Measurements from ENCODE around the gene PFKFB4. TPM values are rescaled to one million over a fixed set of nuclear protein-coding genes. Genes with fewer than 3 reads are reported as not detected.
A peak's percentile ranks its signal among the peaks of the same experiment; 100 is the strongest.

Gene PFKFB4
- total RNA-seq, result 10 to 100 TPM in 1 of 2 donors, 1 to 10 TPM in 1; 9.9 to 89.0 TPM

GRCh38 chr3:48556796-48557626, at the start of gene PFKFB4:
TSS of gene PFKFB4 (minus strand) at chr3:48556803. CDS start at chr3:48556777, 26 bp downstream.
- H3K9me3 ChIP-seq, result no peaks in the 10 kb centered on the region
- under 1% methylated on average over 53 of the region's 53 CpGs for WGBS
- intact Hi-C loops (cut with DNase I), result loop anchor here (5.0 to 10.0 kb wide), 4 partner anchors 40 to 282 kb away; partner anchors contain the start of genes COL7A1 and NCKIPSD
- peak within 1 kb of the TSS; percentile 68 to 74 for H3K27ac ChIP-seq
- H3K4me1 ChIP-seq (replicated peaks), result peaks cover 5% of the 10 kb centered on the region
- no peaks in the 10 kb centered on the region for H3K27me3 ChIP-seq (replicated peaks; ENCODE audit: insufficient read depth)
- DNase-seq (ENCODE audit: low spot score), result peak; percentile 99
- peak within 1 kb of the TSS; percentile 42 to 54 for H3K4me3 ChIP-seq
- TF ChIP-seq CTCF (IDR thresholded peaks at IDR 0.05) (peak in 2 of 4 experiments; percentile 45 to 47), POLR2AphosphoS5 (IDR thresholded peaks at IDR 0.05) (peak; percentile 98), POLR2A (IDR thresholded peaks at IDR 0.05) (peak; percentile 9)
- no peaks in the 10 kb centered on the region for H3K36me3 ChIP-seq

- no peak for TF ChIP-seq POLR2AphosphoS5 (IDR thresholded peaks at IDR 0.05)
- TF ChIP-seq POLR2A (IDR thresholded peaks at IDR 0.05), result no peak
- TF ChIP-seq CTCF (IDR thresholded peaks at IDR 0.05), result no peak
- Histone ChIP-seq H3K27ac (peak overlapping the region in 1 of 2 donors; percentile 79), H3K27me3 (replicated peaks; ENCODE audit: insufficient read depth) (no peaks in the 10 kb centered on the region), H3K36me3 (peaks cover 18 to 40% of the 10 kb centered on the region in 2 donors), H3K4me1 (replicated peaks) (peaks cover 19% of the 10 kb centered on the region), H3K4me3 (no peak overlapping the region), H3K9me3 (no peaks in the 10 kb centered on the region)
- 47% methylated on average over 2 of the region's 2 CpGs for WGBS
- intact Hi-C loops (cut with DNase I), result no loop called here
- peak; percentile 15 for DNase-seq (ENCODE audit: low spot score)
Measured at GRCh38 chr3:48601622-48601994, 45.0 kb upstream of the PFKFB4 start.

- peak overlapping the region; percentile 79 to 84 for H3K27ac ChIP-seq
- H3K4me3 ChIP-seq, result no peak overlapping the region
- WGBS, result 92% methylated on average over 19 of the region's 19 CpGs
- no peaks in the 10 kb centered on the region for H3K27me3 ChIP-seq (replicated peaks; ENCODE audit: insufficient read depth)
- no peak for TF ChIP-seq POLR2A (IDR thresholded peaks at IDR 0.05)
- TF ChIP-seq POLR2AphosphoS5 (IDR thresholded peaks at IDR 0.05), result no peak
- TF ChIP-seq CTCF (IDR thresholded peaks at IDR 0.05), result no peak
- DNase-seq (ENCODE audit: low spot score), result no peak
- H3K36me3 ChIP-seq, result peaks cover 18 to 40% of the 10 kb centered on the region in 2 donors
- peaks cover 19% of the 10 kb centered on the region for H3K4me1 ChIP-seq (replicated peaks)
- intact Hi-C loops (cut with DNase I), result no loop called here
- H3K9me3 ChIP-seq, result no peaks in the 10 kb centered on the region
Measured at GRCh38 chr3:48600711-48601621, 44.4 kb upstream of the PFKFB4 start.

- Histone ChIP-seq H3K4me3 (no peak overlapping the region), H3K4me1 (replicated peaks) (peaks cover 27% of the 10 kb centered on the region), H3K9me3 (no peaks in the 10 kb centered on the region), H3K36me3 (peaks cover 17 to 35% of the 10 kb centered on the region in 2 donors), H3K27ac (peak overlapping the region; percentile 79 to 84), H3K27me3 (replicated peaks; ENCODE audit: insufficient read depth) (no peaks in the 10 kb centered on the region)
- TF ChIP-seq CTCF (IDR thresholded peaks at IDR 0.05), result no peak
- WGBS, result 73% methylated on average over 12 of the region's 12 CpGs
- intact Hi-C loops (cut with DNase I), result loop anchor here (5.0 kb wide), 2 partner anchors 42 to 132 kb away; partner anchors contain the start of gene PFKFB4
- DNase-seq (ENCODE audit: low spot score), result no peak
Measured at GRCh38 chr3:48599509-48600285, 43.1 kb upstream of the PFKFB4 start.
